ENCODE results near the gene KIAA0825.

GRCh38 chr5:94524841-94525697, 93.3 kb downstream of the KIAA0825 start:
- TF ChIP-seq, protein P1, sequence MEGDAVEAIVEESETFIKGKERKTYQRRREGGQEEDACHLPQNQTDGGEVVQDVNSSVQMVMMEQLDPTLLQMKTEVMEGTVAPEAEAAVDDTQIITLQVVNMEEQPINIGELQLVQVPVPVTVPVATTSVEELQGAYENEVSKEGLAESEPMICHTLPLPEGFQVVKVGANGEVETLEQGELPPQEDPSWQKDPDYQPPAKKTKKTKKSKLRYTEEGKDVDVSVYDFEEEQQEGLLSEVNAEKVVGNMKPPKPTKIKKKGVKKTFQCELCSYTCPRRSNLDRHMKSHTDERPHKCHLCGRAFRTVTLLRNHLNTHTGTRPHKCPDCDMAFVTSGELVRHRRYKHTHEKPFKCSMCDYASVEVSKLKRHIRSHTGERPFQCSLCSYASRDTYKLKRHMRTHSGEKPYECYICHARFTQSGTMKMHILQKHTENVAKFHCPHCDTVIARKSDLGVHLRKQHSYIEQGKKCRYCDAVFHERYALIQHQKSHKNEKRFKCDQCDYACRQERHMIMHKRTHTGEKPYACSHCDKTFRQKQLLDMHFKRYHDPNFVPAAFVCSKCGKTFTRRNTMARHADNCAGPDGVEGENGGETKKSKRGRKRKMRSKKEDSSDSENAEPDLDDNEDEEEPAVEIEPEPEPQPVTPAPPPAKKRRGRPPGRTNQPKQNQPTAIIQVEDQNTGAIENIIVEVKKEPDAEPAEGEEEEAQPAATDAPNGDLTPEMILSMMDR (IDR thresholded peaks at IDR 0.05), result peak in 2 of 3 experiments; percentile 38 to 44
- no peak for TF ChIP-seq POLR2A (IDR thresholded peaks at IDR 0.05)

Measured in testis (tissue), 2 donors.